Heart left ventricle (tissue), 13 donors: ENCODE measurements around the gene RSAD2.

Experiments used
- POLR2A ChIP-seq, 2 donors: fragments of 450-650 bp; IDR thresholded peaks; one replicate each; pipeline ENCODE4 v1.6.1; 2017; ENCODE audit warnings: antibody characterized with exemption in 2 of 2, mild to moderate bottlenecking in 2 of 2, moderate library complexity in 2 of 2
- TF ChIP-seq, protein P1 (sequence below), 12 donors: fragments of 200-600 bp; sonication (generic) in 4 of 12; IDR thresholded peaks; one replicate each; pipeline versions ENCODE4 v1.5.0 to v1.8.0; 2018 to 2022; ENCODE audit warnings: antibody characterized with exemption in 12 of 12, mild to moderate bottlenecking in 5 of 12
- donor health status: ischemic (EF 13 %, LVEDD 7.1; RV severe dilation, severe dysfunction).
- donor health status: DM: no; HTN: yes; CAD: no.
- donor health status: DM: no; HTN: no; CAD: no.
- donor health status: ischemic (EF 25% LVEDD 6.9; RV normal size, moderate dysfunction).
- donor health status: ischemic (EF 25% LVEDD 5.7; RV mildly dilated, moderate dysfunction).
- donor health status: ischemic (EF 35%, LVEDD 5.7; RV mildly dilated, moderate dysfunction).
- donor health status: nonischemic (EF 11% LVEDD 7.7; RV severe dilation, severe dysfunction).
- donor health status: DM: yes; HTN: yes; CAD: no.
- donor health status: PGD.
- donor health status: ischemic (EF 29% LVEDD 5.4; RV normal size, mild dysfunction).
- donor health status: nonischemic (EF 23%, LVEDD 6.1; RV moderate dilation, normal function).

- no peak for TF ChIP-seq POLR2A (IDR thresholded peaks at IDR 0.05)
- TF ChIP-seq, protein P1, sequence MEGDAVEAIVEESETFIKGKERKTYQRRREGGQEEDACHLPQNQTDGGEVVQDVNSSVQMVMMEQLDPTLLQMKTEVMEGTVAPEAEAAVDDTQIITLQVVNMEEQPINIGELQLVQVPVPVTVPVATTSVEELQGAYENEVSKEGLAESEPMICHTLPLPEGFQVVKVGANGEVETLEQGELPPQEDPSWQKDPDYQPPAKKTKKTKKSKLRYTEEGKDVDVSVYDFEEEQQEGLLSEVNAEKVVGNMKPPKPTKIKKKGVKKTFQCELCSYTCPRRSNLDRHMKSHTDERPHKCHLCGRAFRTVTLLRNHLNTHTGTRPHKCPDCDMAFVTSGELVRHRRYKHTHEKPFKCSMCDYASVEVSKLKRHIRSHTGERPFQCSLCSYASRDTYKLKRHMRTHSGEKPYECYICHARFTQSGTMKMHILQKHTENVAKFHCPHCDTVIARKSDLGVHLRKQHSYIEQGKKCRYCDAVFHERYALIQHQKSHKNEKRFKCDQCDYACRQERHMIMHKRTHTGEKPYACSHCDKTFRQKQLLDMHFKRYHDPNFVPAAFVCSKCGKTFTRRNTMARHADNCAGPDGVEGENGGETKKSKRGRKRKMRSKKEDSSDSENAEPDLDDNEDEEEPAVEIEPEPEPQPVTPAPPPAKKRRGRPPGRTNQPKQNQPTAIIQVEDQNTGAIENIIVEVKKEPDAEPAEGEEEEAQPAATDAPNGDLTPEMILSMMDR (IDR thresholded peaks at IDR 0.05): no peak
Observed at GRCh38 chr2:6846967-6847681, 30.5 kb upstream of the RSAD2 start.
